ENCODE measurements around the gene TRIM72.

DNA sequence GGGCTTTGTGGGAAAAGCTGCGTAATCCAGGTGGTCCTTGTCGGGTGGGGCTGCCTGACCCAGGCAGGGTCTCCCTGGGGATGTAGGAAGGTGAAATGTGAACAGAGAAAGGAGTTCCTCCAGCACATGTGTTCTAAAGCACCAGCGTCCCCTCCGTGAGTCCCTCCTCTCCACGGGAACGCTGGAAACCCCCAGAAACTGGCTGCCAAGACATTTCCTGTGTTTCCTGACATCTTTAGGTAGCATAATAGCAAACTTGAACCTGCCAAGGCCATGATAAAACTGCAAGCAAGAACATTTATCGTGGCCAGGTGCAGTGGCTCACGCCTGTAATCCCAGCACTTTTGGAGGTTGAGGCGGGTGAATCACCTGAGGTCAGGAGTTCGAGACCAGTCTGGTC lies 15.6 kb downstream of the TRIM72 start:
- TF ChIP-seq, protein P1, sequence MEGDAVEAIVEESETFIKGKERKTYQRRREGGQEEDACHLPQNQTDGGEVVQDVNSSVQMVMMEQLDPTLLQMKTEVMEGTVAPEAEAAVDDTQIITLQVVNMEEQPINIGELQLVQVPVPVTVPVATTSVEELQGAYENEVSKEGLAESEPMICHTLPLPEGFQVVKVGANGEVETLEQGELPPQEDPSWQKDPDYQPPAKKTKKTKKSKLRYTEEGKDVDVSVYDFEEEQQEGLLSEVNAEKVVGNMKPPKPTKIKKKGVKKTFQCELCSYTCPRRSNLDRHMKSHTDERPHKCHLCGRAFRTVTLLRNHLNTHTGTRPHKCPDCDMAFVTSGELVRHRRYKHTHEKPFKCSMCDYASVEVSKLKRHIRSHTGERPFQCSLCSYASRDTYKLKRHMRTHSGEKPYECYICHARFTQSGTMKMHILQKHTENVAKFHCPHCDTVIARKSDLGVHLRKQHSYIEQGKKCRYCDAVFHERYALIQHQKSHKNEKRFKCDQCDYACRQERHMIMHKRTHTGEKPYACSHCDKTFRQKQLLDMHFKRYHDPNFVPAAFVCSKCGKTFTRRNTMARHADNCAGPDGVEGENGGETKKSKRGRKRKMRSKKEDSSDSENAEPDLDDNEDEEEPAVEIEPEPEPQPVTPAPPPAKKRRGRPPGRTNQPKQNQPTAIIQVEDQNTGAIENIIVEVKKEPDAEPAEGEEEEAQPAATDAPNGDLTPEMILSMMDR (IDR thresholded peaks at IDR 0.05): no peak
- no peak for TF ChIP-seq POLR2A (IDR thresholded peaks at IDR 0.05)

All from lower leg skin (tissue), 3 donors.